Articular chondrocyte of knee joint (primary cell): ENCODE data around the gene EZH2. TPM values are rescaled to one million over a fixed set of nuclear protein-coding genes. Genes with fewer than 3 reads are reported as not detected.

Source experiments
- small RNA-seq: library from RNA; depleted of rRNA; stranded (forward); fragments of <200 nt; gene quantifications from one replicate; pipeline ENCODE3, GENCODE V24; 2012
- total RNA-seq: library from RNA; depleted of rRNA; stranded (reverse); fragments of >200 nt; gene quantifications from 2 replicates; pipeline ENCODE4 v1.2.3, GENCODE V29; 2012

The EZH2 gene
- 12.5 and 17.3 TPM in 2 replicates for total RNA-seq

GRCh38 chr7:148884049-148884298 lies at the start of gene EZH2:
Gene EZH2, minus strand, starts transcription at chr7:148884291. Its CDS starts 36,993 bp downstream, at chr7:148847298.

Small RNAs within 50 kb of the gene (small RNA-seq; reads per million reads assigned to genes)
- gene RF00017 (not detected), gene RN7SL569P (not detected), gene RNU7-20P (not detected)

Other genes starting within 250 kb of the EZH2 start
- gene CUL1, start 185.4 kb downstream of the EZH2 start, total RNA-seq = 58.1 and 65.6 TPM in 2 replicates
- gene PDIA4, start 144.2 kb upstream of the EZH2 start, total RNA-seq = 242 and 246 TPM in 2 replicates
- gene ZNF786, start 206.4 kb upstream of the EZH2 start, total RNA-seq = 4.3 and 4.4 TPM in 2 replicates
- gene ZNF425, start 242.0 kb upstream of the EZH2 start, total RNA-seq = 7.0 and 7.4 TPM in 2 replicates